ENCODE results near the gene PRKCQ.

The PRKCQ gene

DNA sequence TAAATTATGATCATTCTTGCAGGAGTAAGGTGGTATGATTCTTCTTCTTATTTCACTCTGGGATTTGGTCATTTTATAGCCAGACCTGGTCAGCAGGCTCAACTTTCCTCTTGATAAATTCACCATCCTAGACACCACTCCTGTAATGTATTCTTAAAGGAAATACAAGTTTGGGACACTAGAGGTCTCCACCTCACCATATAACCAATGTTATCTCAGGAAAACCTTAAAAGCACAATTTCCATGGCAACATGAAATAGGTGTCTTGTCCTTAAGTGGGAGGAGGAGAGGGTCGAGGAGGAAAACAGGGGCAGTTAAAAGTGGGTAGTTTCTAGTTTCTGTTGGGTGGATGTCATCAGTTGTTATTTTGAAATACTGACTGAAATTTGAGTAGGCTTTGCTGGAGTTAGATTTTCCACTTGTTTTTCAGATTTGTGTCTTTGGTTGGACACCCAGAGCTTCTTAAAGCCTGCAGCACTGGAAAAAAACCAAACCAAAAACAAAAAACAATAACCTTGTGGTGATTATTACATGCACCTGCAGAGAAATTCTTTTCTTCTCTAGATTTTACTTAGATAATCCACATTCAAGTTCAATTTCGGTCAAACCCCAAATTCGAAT, 163.1 kb downstream of the PRKCQ start:
- no peak overlapping the region for H3K27ac ChIP-seq
- no peaks in the 10 kb centered on the region for H3K36me3 ChIP-seq
- H3K9ac ChIP-seq: no peak overlapping the region
- H3K4me1 ChIP-seq: no peaks in the 10 kb centered on the region
- no peaks in the 10 kb centered on the region for H3K27me3 ChIP-seq
- H3K9me3 ChIP-seq (replicated peaks in 1 of 11): no peaks in the 10 kb centered on the region
- no peak overlapping the region for H3K4me3 ChIP-seq
- no peaks in the 10 kb centered on the region for H4K20me1 ChIP-seq
- no peak overlapping the region for H3K4me2 ChIP-seq
- no peak for TF ChIP-seq Cebpa-rat (IDR thresholded peaks at IDR 0.05)

DNA sequence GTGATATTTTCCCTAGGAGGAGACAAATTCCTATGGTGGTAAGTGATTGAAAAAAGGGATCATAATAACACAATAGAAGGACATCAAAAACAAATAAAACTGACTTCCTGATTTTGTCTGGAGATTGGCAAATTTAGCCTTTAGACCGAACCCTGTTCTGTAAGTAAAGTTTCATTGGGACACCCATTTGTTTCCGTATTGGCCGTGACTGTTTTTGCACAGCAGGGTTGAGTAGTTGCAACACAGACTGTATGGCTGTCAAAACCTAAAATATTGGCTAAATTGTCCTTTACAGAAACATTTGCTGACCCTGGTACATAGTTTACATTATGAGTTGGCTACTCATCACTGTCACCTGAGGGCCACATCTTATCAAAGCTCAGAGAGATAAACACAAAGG, 168.6 kb downstream of the PRKCQ start:
- Histone ChIP-seq H3K9ac (no peak overlapping the region; a peak in 1 of 22 replicates), H3K27ac (peak overlapping the region in 6 of 11 experiments; percentile 75 to 90 (median 85); a peak in 10 of 22 replicates), H3K4me2 (peak overlapping the region in 8 of 11 experiments; percentile 58 to 82 (median 71); a peak in 14 of 22 replicates), H3K9me3 (replicated peaks in 1 of 11) (no peaks in the 10 kb centered on the region), H4K20me1 (no peaks in the 10 kb centered on the region), H3K4me3 (no peak overlapping the region), H3K36me3 (no peaks in the 10 kb centered on the region), H3K4me1 (peaks cover 20 to 33% (median 26%) of the 10 kb centered on the region in 10 experiments), H3K27me3 (no peaks in the 10 kb centered on the region)
- no peak for TF ChIP-seq Cebpa-rat (IDR thresholded peaks at IDR 0.05)

DNA sequence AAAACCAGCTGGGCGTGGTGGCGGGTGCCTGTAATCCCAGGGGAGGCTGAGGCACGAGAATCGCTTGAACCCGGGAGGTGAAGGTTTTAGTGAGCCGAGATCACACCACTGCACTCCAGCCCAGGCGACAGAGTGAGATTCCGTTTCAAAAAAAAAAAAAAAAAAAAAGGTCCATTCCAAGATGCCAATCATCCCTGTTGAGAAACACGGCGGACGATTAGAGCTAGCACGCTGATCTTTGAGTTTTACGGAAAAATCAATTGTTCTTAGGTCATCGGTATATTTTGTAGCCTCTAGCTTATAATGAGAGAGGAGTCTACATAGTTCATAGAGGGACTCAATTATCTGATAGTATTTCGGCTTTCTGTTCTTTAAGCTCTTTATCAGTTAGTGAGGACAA, 169.2 kb downstream of the PRKCQ start:
- Histone ChIP-seq H3K4me2 (peak overlapping the region; percentile 58 to 82 (median 72)), H3K9me3 (replicated peaks in 1 of 11) (no peaks in the 10 kb centered on the region), H3K4me3 (no peak overlapping the region), H3K36me3 (no peaks in the 10 kb centered on the region), H3K27me3 (no peaks in the 10 kb centered on the region), H4K20me1 (no peaks in the 10 kb centered on the region; a peak in 1 of 22 replicates), H3K9ac (peak overlapping the region in 8 of 11 experiments; percentile 11 to 77 (median 68); a peak in 12 of 22 replicates), H3K4me1 (peaks cover 23 to 33% (median 26%) of the 10 kb centered on the region in 10 experiments), H3K27ac (peak overlapping the region; percentile 74 to 90 (median 81); a peak in 21 of 22 replicates)
- TF ChIP-seq Cebpa-rat (IDR thresholded peaks at IDR 0.05): no peak

DNA sequence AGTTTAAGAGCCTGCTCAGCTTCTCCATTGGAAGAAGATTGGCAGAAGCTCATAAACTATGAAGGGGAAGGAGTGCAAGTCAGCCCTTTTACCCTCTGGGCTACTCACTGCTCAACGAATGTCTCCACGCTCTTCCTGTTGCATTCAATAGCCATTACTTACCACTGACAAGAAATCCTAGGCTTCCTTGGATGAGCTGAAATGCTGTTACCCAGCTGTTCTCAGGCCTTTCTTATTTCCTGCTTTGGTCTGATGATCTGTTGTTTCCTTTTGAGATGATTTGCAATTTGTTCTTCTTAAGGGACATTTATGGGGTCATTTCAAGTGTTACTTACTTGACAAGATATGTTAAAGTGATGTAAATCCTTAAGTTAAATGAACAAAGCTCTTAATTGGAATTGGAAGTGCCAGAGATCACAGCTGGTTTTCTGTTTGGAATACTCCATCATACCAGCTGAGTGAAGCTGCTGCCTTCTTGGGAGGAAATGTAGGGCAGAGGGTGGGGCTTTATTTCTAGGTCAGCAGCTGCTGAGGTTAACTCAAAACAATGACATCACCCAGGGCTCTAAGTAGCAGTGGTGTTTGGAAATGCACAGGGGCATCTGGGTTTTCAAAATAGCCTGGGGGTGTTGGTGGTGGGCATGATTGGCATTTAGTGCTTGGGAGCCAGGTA, 170.0 kb downstream of the PRKCQ start:
- peak in 3 of 11 experiments; percentile 26 to 60 (median 59); a peak in 7 of 22 replicates for TF ChIP-seq Cebpa-rat (IDR thresholded peaks at IDR 0.05)
- H3K4me1 ChIP-seq: peaks cover 24 to 33% (median 26%) of the 10 kb centered on the region in 10 experiments
- no peaks in the 10 kb centered on the region; a peak in 1 of 22 replicates for H4K20me1 ChIP-seq
- peak overlapping the region; percentile 53 to 77 (median 65); a peak in 20 of 22 replicates for H3K9ac ChIP-seq
- H3K4me2 ChIP-seq: peak overlapping the region; percentile 58 to 82 (median 72)
- H3K9me3 ChIP-seq (replicated peaks in 1 of 11): no peaks in the 10 kb centered on the region
- H3K4me3 ChIP-seq: peak overlapping the region in 4 of 10 experiments; percentile 4 to 31 (median 15); a peak in 5 of 20 replicates
- no peaks in the 10 kb centered on the region for H3K27me3 ChIP-seq
- H3K27ac ChIP-seq: peak overlapping the region; percentile 74 to 90 (median 81)
- H3K36me3 ChIP-seq: no peaks in the 10 kb centered on the region

DNA sequence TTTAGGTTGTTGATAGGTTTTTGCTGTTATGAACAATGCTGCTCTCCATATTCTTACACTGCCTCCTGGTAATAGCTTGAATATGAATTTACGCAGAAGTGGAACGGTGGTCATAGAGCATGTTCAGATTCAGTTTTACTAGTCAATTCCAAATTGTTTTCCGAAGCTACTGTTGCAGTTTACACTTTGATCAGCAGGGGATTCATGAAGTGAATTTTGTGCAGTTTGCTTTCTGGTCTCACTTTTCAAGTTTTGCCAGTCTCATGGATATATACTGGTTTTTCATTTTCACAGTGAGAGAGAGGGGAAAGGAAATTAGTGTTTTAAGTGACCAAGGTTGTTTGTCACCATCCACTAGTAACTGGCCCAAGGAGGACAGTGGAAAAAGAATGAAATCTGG, 171.3 kb downstream of the PRKCQ start:
- H3K36me3 ChIP-seq: no peaks in the 10 kb centered on the region
- H3K4me1 ChIP-seq: peaks cover 24 to 33% (median 26%) of the 10 kb centered on the region in 10 experiments
- no peak overlapping the region for H3K4me3 ChIP-seq
- H3K9ac ChIP-seq: peak overlapping the region in 1 of 11 experiments; percentile 74; a peak in 2 of 22 replicates
- H3K9me3 ChIP-seq (replicated peaks in 1 of 11): no peaks in the 10 kb centered on the region
- TF ChIP-seq Cebpa-rat (IDR thresholded peaks at IDR 0.05): no peak
- no peaks in the 10 kb centered on the region for H3K27me3 ChIP-seq
- peak overlapping the region in 7 of 11 experiments; percentile 58 to 82 (median 70); a peak in 7 of 22 replicates for H3K4me2 ChIP-seq
- H3K27ac ChIP-seq: peak overlapping the region in 8 of 11 experiments; percentile 75 to 90 (median 84); a peak in 12 of 22 replicates
- no peaks in the 10 kb centered on the region; a peak in 1 of 22 replicates for H4K20me1 ChIP-seq

DNA sequence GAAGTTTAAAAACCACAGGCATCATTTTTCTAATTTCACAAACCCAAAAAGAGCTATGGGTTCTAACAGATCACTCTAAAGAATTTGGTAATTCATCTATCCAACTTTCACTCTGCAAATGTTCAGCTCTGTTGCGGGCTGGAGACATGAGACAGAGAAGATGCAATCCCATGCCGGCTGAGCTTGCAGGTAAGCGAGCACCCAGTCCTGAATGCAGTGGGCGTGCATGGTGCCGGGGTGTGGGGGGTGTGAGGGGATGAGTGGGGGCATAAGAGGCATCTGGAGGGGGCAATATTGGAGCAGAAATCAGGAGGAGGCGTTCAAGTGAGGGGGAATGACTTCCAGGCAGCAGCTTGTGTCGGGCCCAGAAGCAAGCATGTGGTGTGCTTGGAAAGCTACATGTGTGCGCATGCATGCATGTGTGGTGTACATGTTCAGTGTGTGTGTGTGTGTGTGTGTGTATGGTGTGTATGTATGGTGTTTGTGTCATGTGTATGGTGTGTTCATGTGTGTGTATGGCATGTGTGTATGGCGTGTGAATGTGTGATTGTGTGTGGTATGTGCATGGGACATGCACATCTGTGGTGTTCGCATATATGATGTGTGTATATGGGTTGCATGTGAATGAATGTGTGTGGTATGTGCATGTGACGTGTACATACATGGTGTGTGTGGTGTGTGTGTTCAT, 172.9 kb downstream of the PRKCQ start:
- no peak overlapping the region for H3K4me3 ChIP-seq
- H3K4me2 ChIP-seq: no peak overlapping the region
- H3K27ac ChIP-seq: no peak overlapping the region
- H3K9me3 ChIP-seq (replicated peaks in 1 of 11): no peaks in the 10 kb centered on the region
- H4K20me1 ChIP-seq: no peaks in the 10 kb centered on the region; a peak in 1 of 22 replicates
- H3K36me3 ChIP-seq: no peaks in the 10 kb centered on the region
- TF ChIP-seq Cebpa-rat (IDR thresholded peaks at IDR 0.05): no peak
- no peaks in the 10 kb centered on the region for H3K27me3 ChIP-seq
- peaks cover 24 to 33% (median 26%) of the 10 kb centered on the region in 10 experiments for H3K4me1 ChIP-seq
- H3K9ac ChIP-seq: no peak overlapping the region

DNA sequence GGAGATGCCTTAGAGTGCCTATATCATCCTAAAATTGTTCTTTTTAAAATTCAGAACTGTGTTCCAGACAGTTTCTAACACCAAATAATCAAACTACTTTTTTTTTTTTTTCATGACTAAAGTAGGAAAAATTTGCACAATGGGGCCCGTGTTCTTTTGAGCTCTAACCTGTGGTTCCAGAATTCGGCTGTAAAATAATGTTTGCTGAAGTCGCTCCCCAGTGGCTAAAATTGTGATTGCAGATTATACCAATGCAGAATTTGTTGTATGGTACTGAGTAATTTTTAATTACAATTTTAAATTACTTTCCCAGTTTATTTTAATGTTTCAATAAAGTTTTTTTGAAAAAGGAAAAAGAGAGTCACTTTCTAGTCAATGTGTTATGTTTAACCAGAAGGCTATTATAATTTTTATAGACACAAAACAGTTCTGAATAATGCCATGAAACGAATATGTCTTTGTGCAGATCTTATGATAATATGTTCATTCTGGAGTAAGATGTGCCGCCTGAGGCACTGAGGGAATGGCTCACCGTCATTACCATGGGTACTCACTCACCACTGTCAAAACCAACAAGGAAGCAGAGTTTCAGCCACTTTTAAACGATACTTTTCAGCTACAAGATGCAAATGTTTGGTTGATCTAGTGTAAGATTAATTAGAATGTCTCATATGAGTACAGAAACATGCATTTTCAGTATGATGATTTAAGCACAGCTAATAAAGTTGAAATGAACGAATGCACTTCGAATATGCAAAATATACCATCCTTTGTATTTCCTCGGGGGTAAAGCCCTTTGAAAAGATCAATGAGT, 173.6 kb downstream of the PRKCQ start:
- Histone ChIP-seq H4K20me1 (no peaks in the 10 kb centered on the region; a peak in 1 of 22 replicates), H3K4me2 (no peak overlapping the region), H3K27ac (no peak overlapping the region), H3K9me3 (replicated peaks in 1 of 11) (no peaks in the 10 kb centered on the region), H3K4me3 (no peak overlapping the region), H3K36me3 (no peaks in the 10 kb centered on the region), H3K9ac (no peak overlapping the region), H3K27me3 (peaks cover 0 to 2% (median under 1%) of the 10 kb centered on the region in 11 experiments; a peak in 4 of 22 replicates), H3K4me1 (peaks cover 27 to 36% (median 29%) of the 10 kb centered on the region in 10 experiments)
- TF ChIP-seq Cebpa-rat (IDR thresholded peaks at IDR 0.05): no peak

DNA sequence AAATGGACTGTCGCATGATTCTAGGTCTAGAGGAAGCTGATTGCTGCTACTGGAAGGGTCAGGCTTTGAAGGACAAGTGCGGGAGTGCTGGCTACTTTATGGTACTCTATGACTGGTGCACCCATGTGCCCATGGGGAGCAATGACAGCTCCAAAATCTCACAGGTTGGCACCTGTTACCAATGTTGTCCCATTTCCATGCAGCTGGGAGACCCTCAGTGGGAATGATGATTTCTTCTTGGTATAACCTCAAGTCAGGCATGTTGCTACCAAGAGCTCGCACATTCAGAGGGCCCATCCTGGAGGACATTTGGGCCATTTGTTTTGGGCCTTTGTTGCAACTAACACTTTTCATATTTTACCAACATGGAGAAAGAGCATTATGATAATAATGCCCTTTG, 174.4 kb downstream of the PRKCQ start:
- H4K20me1 ChIP-seq: no peaks in the 10 kb centered on the region; a peak in 1 of 22 replicates
- H3K36me3 ChIP-seq: no peaks in the 10 kb centered on the region
- no peak overlapping the region for H3K9ac ChIP-seq
- peaks cover 29 to 36% (median 30%) of the 10 kb centered on the region in 10 experiments for H3K4me1 ChIP-seq
- TF ChIP-seq Cebpa-rat (IDR thresholded peaks at IDR 0.05): no peak
- no peak overlapping the region for H3K27ac ChIP-seq
- H3K27me3 ChIP-seq: peaks cover 0 to 9% (median 6%) of the 10 kb centered on the region in 11 experiments; a peak in 7 of 22 replicates
- no peaks in the 10 kb centered on the region for H3K9me3 ChIP-seq (replicated peaks in 1 of 11)
- no peak overlapping the region for H3K4me3 ChIP-seq
- no peak overlapping the region for H3K4me2 ChIP-seq

All from BLaER1 treated with 17β-estradiol and CSF1 and Interleukin-3, amounts not matched to agents 10 nM and 100 nM (cell line).